ENCODE data around the gene CCDC192.

Gene CCDC192

DNA sequence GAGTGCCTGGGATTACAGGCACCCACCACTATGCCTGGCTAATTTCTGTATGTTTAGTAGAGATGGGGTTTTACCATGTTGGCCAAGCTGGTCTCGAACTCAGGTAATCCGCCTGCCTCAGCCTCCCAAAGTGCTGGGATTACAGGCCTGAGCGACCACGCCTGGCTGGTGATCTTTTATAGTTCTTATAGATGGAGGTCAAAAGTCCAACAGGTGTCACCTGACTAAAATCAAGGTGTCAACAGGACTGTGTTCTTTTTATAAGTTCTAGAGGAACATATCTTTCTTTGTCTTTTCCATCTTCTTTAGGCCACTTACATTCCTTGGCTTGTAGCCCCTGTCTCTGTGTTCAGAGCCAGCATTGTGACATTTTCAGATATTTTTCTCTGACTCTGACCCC lies 224.9 kb downstream of the CCDC192 start:
- Histone ChIP-seq H3K9ac (ENCODE audit: low read length) (no peak overlapping the region), H3K4me1 (ENCODE audit: low read length) (peaks cover 5% of the 10 kb centered on the region), H3K4me3 (ENCODE audit: low read length) (no peak overlapping the region), H2AFZ (ENCODE audit: low read depth, low read length) (no peak overlapping the region), H3K27ac (ENCODE audit: low read length) (no peak overlapping the region), H3K9me3 (ENCODE audit: insufficient read depth, low read length) (no peaks in the 10 kb centered on the region), H3K27me3 (ENCODE audit: low read depth, low read length) (no peaks in the 10 kb centered on the region), H3K36me3 (replicated peaks; ENCODE audit: low read depth, low read length) (no peaks in the 10 kb centered on the region), H3K79me2 (ENCODE audit: low read length) (no peaks in the 10 kb centered on the region), H3K4me2 (ENCODE audit: low read length) (no peak overlapping the region), H4K20me1 (ENCODE audit: insufficient read depth, low read length) (no peaks in the 10 kb centered on the region)
- TF ChIP-seq EZH2phosphoT487 (IDR thresholded peaks at IDR 0.05; ENCODE audit: low read depth), result no peak
- TF ChIP-seq, protein P1, sequence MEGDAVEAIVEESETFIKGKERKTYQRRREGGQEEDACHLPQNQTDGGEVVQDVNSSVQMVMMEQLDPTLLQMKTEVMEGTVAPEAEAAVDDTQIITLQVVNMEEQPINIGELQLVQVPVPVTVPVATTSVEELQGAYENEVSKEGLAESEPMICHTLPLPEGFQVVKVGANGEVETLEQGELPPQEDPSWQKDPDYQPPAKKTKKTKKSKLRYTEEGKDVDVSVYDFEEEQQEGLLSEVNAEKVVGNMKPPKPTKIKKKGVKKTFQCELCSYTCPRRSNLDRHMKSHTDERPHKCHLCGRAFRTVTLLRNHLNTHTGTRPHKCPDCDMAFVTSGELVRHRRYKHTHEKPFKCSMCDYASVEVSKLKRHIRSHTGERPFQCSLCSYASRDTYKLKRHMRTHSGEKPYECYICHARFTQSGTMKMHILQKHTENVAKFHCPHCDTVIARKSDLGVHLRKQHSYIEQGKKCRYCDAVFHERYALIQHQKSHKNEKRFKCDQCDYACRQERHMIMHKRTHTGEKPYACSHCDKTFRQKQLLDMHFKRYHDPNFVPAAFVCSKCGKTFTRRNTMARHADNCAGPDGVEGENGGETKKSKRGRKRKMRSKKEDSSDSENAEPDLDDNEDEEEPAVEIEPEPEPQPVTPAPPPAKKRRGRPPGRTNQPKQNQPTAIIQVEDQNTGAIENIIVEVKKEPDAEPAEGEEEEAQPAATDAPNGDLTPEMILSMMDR (IDR thresholded peaks at IDR 0.05; ENCODE audit: low read depth, low read length), result no peak

DNA sequence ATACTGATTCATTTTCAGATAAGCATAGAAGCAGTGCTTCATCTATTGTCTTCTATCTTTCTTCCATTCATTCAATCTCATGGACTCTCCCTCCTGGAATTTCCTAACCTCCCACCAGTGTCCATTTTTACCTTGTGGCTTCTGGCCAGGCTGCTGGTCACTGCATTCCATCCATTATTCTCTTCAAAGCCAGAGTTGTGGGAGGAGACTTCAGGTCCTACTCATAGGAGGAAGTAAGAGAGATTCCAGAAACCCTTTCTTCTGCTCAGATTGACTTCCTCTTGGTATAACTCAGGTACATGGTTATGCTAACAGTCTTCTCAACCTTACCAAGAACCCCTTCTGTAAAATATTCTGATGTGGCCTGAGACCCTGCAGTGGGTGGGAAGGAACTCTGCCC lies 227.1 kb downstream of the CCDC192 start:
- H4K20me1 ChIP-seq (ENCODE audit: insufficient read depth, low read length), result no peaks in the 10 kb centered on the region
- H3K4me3 ChIP-seq (ENCODE audit: low read length), result no peak overlapping the region
- no peak overlapping the region for H2AFZ ChIP-seq (ENCODE audit: low read depth, low read length)
- H3K9me3 ChIP-seq (ENCODE audit: insufficient read depth, low read length), result no peaks in the 10 kb centered on the region
- TF ChIP-seq, protein P1 (IDR thresholded peaks at IDR 0.05; ENCODE audit: low read depth, low read length), result no peak
- TF ChIP-seq EZH2phosphoT487 (IDR thresholded peaks at IDR 0.05; ENCODE audit: low read depth), result no peak
- H3K9ac ChIP-seq (ENCODE audit: low read length), result no peak overlapping the region
- H3K79me2 ChIP-seq (ENCODE audit: low read length), result no peaks in the 10 kb centered on the region
- no peaks in the 10 kb centered on the region for H3K36me3 ChIP-seq (replicated peaks; ENCODE audit: low read depth, low read length)
- no peak overlapping the region for H3K4me2 ChIP-seq (ENCODE audit: low read length)
- no peaks in the 10 kb centered on the region for H3K27me3 ChIP-seq (ENCODE audit: low read depth, low read length)
- no peaks in the 10 kb centered on the region for H3K4me1 ChIP-seq (ENCODE audit: low read length)
- H3K27ac ChIP-seq (ENCODE audit: low read length), result no peak overlapping the region

DNA sequence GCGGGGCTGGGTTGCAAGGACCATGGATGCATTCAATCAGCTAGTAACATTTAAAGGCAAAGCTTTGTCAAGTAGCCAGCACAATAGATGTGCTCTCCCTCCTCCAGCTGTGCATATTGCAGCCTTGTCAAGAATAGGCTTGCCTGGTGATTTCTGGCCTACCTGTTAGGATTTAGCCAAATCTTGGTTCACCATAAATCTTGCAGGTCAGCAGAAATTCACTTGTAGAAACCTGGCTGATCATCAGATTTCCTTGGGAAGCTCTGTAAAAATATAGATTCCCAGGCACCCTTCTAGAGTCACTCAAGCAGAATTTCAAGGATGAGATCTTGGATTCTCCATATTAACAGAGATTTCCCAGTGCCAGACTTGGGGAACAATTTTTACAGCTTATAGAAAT lies 228.2 kb downstream of the CCDC192 start:
- Histone ChIP-seq H3K79me2 (ENCODE audit: low read length) (no peaks in the 10 kb centered on the region), H3K4me1 (ENCODE audit: low read length) (no peaks in the 10 kb centered on the region), H3K27ac (ENCODE audit: low read length) (no peak overlapping the region), H3K4me3 (ENCODE audit: low read length) (no peak overlapping the region), H3K27me3 (ENCODE audit: low read depth, low read length) (no peaks in the 10 kb centered on the region), H4K20me1 (ENCODE audit: insufficient read depth, low read length) (no peaks in the 10 kb centered on the region), H3K4me2 (ENCODE audit: low read length) (no peak overlapping the region), H3K9ac (ENCODE audit: low read length) (no peak overlapping the region), H3K9me3 (ENCODE audit: insufficient read depth, low read length) (no peaks in the 10 kb centered on the region), H2AFZ (ENCODE audit: low read depth, low read length) (no peak overlapping the region), H3K36me3 (replicated peaks; ENCODE audit: low read depth, low read length) (no peaks in the 10 kb centered on the region)
- TF ChIP-seq EZH2phosphoT487 (IDR thresholded peaks at IDR 0.05; ENCODE audit: low read depth), result no peak
- TF ChIP-seq, protein P1 (IDR thresholded peaks at IDR 0.05; ENCODE audit: low read depth, low read length), result no peak

DNA sequence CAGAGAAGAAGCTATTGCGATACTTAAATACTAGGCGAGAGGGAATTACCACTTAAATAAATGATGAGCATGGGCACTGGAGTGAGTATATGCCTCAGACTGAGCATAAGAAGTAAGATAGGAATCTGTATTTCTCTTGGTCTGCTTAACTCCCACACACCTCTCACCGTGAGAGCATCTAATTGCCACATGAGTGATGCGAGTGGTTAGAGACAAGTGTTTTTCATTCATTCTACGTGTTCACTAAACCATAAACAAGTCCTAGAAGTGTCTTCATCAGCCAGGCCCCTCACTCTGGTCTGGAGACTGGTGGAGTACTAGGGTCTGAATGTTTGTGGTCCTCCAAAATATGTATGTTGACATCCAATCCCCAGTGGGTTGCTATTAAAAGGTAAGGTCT lies 230.2 kb downstream of the CCDC192 start:
- Histone ChIP-seq H3K4me2 (ENCODE audit: low read length) (no peak overlapping the region), H2AFZ (ENCODE audit: low read depth, low read length) (no peak overlapping the region), H4K20me1 (ENCODE audit: insufficient read depth, low read length) (no peaks in the 10 kb centered on the region), H3K4me3 (ENCODE audit: low read length) (no peak overlapping the region), H3K9me3 (ENCODE audit: insufficient read depth, low read length) (no peaks in the 10 kb centered on the region), H3K4me1 (ENCODE audit: low read length) (no peaks in the 10 kb centered on the region), H3K9ac (ENCODE audit: low read length) (no peak overlapping the region), H3K27me3 (ENCODE audit: low read depth, low read length) (no peaks in the 10 kb centered on the region), H3K27ac (ENCODE audit: low read length) (no peak overlapping the region), H3K36me3 (replicated peaks; ENCODE audit: low read depth, low read length) (no peaks in the 10 kb centered on the region), H3K79me2 (ENCODE audit: low read length) (no peaks in the 10 kb centered on the region)
- TF ChIP-seq, protein P1 (IDR thresholded peaks at IDR 0.05; ENCODE audit: low read depth, low read length), result no peak
- TF ChIP-seq EZH2phosphoT487 (IDR thresholded peaks at IDR 0.05; ENCODE audit: low read depth), result no peak
